Measurements from ENCODE around the gene PLA2G4D. TPM values are rescaled to one million over a fixed set of nuclear protein-coding genes. Genes with fewer than 3 reads are reported as not detected.

PLA2G4D gene
- total and polyA plus RNA-seq, 2 experiments from 2014 or later = 0.07 to 0.15 TPM

GRCh38 chr15:42102646-42103235 lies 8.4 kb upstream of the PLA2G4D start:
- H3K27me3 Mint-ChIP-seq (ENCODE audit: insufficient read depth, low read depth, poor library complexity) = no peaks in the 10 kb centered on the region
- no peak overlapping the region for H3K4me3 Mint-ChIP-seq
- no peaks in the 10 kb centered on the region for H3K36me3 Mint-ChIP-seq (ENCODE audit: low read depth)
- H3K27me3 ChIP-seq (ENCODE audit: insufficient read depth) = no peaks in the 10 kb centered on the region
- no peaks in the 10 kb centered on the region for H4K20me1 ChIP-seq (replicated peaks; ENCODE audit: insufficient read depth)
- no peak overlapping the region for H3K4me2 ChIP-seq
- no peak overlapping the region for H3K27ac Mint-ChIP-seq
- H3K27ac ChIP-seq (ENCODE audit: low read depth) = no peak overlapping the region
- ATAC-seq (no peak), DNase-seq (ENCODE audit: low spot score) (no peak)
- 0 out of 4 replicates have a peak, but pooled peaks of 1 of the 2 experiments have one; percentile 2 for TF ChIP-seq CTCF (conservative IDR thresholded peaks at IDR 0.05; ENCODE audit: low read depth in 2 of 2)
- TF ChIP-seq EZH2 (IDR thresholded peaks at IDR 0.05; ENCODE audit: low read depth, unreplicated experiment) = no peak
- no peak for TF ChIP-seq POLR2AphosphoS5 (IDR thresholded peaks at IDR 0.05; ENCODE audit: low read depth)
- no peaks in the 10 kb centered on the region for H3K4me1 ChIP-seq (ENCODE audit: insufficient read depth)
- H2AFZ ChIP-seq = no peak overlapping the region; the same call in 1 of the 2 replicates
- H3K4me3 ChIP-seq = no peak overlapping the region
- no peaks in the 10 kb centered on the region for H3K36me3 ChIP-seq (ENCODE audit: insufficient read depth)
- no peaks in the 10 kb centered on the region for H3K9me2 ChIP-seq (ENCODE audit: insufficient read depth)
- H3F3A ChIP-seq (replicated peaks; ENCODE audit: low read depth) = no peaks in the 10 kb centered on the region
- H3K9me3 Mint-ChIP-seq = no peaks in the 10 kb centered on the region
- H3K4me1 Mint-ChIP-seq = no peaks in the 10 kb centered on the region; the same call in 2 of the 3 replicates
- no peaks in the 10 kb centered on the region for H3K79me2 ChIP-seq (replicated peaks; ENCODE audit: insufficient read depth)

- H3K9me3 Mint-ChIP-seq = no peaks in the 10 kb centered on the region
- no peak for TF ChIP-seq ETS1 (IDR thresholded peaks at IDR 0.05)
- TF ChIP-seq EZH2 (IDR thresholded peaks at IDR 0.05; ENCODE audit: low read depth, unreplicated experiment) = no peak
- no peak for TF ChIP-seq ZNF462 (CRISPR knock-in tag; IDR thresholded peaks at IDR 0.05)
- no peak for TF ChIP-seq STAT1 (IDR thresholded peaks at IDR 0.05; ENCODE audit: unreplicated experiment)
- no peaks in the 10 kb centered on the region for H3K9me2 ChIP-seq (ENCODE audit: insufficient read depth)
- H3K36me3 ChIP-seq (ENCODE audit: insufficient read depth) = no peaks in the 10 kb centered on the region
- H3K27me3 ChIP-seq (ENCODE audit: insufficient read depth) = no peaks in the 10 kb centered on the region
- no peak for DNase-seq (ENCODE audit: low spot score)
- no peak overlapping the region for H3K4me2 ChIP-seq
- H4K20me1 ChIP-seq (replicated peaks; ENCODE audit: insufficient read depth) = no peaks in the 10 kb centered on the region
- no peak overlapping the region for H3K27ac ChIP-seq (ENCODE audit: low read depth)
- no peaks in the 10 kb centered on the region for H3K27me3 Mint-ChIP-seq (ENCODE audit: insufficient read depth, low read depth, poor library complexity)
- H2AFZ ChIP-seq = no peak overlapping the region
- H3K4me1 ChIP-seq (ENCODE audit: insufficient read depth) = no peaks in the 10 kb centered on the region
- H3K4me1 Mint-ChIP-seq = no peaks in the 10 kb centered on the region; the same call in 2 of the 3 replicates
- H3K4me3 Mint-ChIP-seq = no peak overlapping the region
- H3K27ac Mint-ChIP-seq = no peak overlapping the region
- H3K4me3 ChIP-seq = no peak overlapping the region
- H3K79me2 ChIP-seq (replicated peaks; ENCODE audit: insufficient read depth) = no peaks in the 10 kb centered on the region
- no peaks in the 10 kb centered on the region for H3F3A ChIP-seq (replicated peaks; ENCODE audit: low read depth)
- H3K36me3 Mint-ChIP-seq (ENCODE audit: low read depth) = no peaks in the 10 kb centered on the region
- ATAC-seq = no peak
Measured at GRCh38 chr15:42101861-42102260, 7.5 kb upstream of the PLA2G4D start.
